SK-N-SH treated with all-trans-retinoic acid at 6 μM for 48 hours (cell line): ENCODE results near the gene HOXD3.

Experiments
- ATAC-seq: fragments of 200-7000 bp; cut with Tn5 transposase; 3 replicates; pipeline ENCODE4 v1.9.1; 2020; ENCODE audit warnings: mild to moderate bottlenecking, moderate library complexity
- ARNTL ChIP-seq: fragments of 450-650 bp; formaldehyde crosslinking; IDR thresholded peaks from 2 replicates; pipeline ENCODE4 v1.5.0; 2020; ENCODE audit warnings: low read depth, mild to moderate bottlenecking, moderate library complexity, borderline replicate concordance
- BACH2 ChIP-seq: fragments of 250-450 bp; sonication (Bioruptor Pico); IDR thresholded peaks from 2 replicates; pipeline ENCODE4 v1.9.0; 2021; ENCODE audit warnings: mild to moderate bottlenecking, borderline replicate concordance
- CREB5 ChIP-seq: fragments of 250-450 bp; sonication (Bioruptor Pico); IDR thresholded peaks from 2 replicates; pipeline ENCODE4 v1.5.1; 2020; ENCODE audit warnings: low read depth, mild to moderate bottlenecking, moderate library complexity
- CSDC2 ChIP-seq: fragments of 250-450 bp; sonication (Bioruptor Pico); IDR thresholded peaks from 2 replicates; pipeline ENCODE4 v1.5.0; 2020; ENCODE audit warnings: mild to moderate bottlenecking, moderate library complexity
- GLIS3 ChIP-seq: fragments of 250-450 bp; sonication (Bioruptor Pico); IDR thresholded peaks from 2 replicates; pipeline ENCODE4 v1.5.0; 2020; ENCODE audit warnings: mild to moderate bottlenecking, moderate library complexity
- ISL1 ChIP-seq: fragments of 250-450 bp; sonication (Bioruptor Pico); IDR thresholded peaks from 2 replicates; pipeline ENCODE4 v2.1.2; 2022; ENCODE audit warnings: mild to moderate bottlenecking, moderate library complexity
- OSR1 ChIP-seq: fragments of 250-450 bp; sonication (Bioruptor Pico); IDR thresholded peaks from 2 replicates; pipeline ENCODE4 v1.8.0; 2022; ENCODE audit warnings: moderate library complexity, mild to moderate bottlenecking, inconsistent platforms
- PATZ1 ChIP-seq: fragments of 250-450 bp; sonication (Bioruptor Pico); IDR thresholded peaks from 2 replicates; pipeline ENCODE4 v1.8.0; 2020; ENCODE audit warnings: mild to moderate bottlenecking, moderate library complexity, borderline replicate concordance
- PPARA ChIP-seq: fragments of 250-450 bp; sonication (Bioruptor Pico); IDR thresholded peaks from 2 replicates; pipeline ENCODE4 v1.5.0; 2020; ENCODE audit warnings: mild to moderate bottlenecking, borderline replicate concordance
- TOX ChIP-seq: fragments of 250-450 bp; sonication (Bioruptor Pico); IDR thresholded peaks from 2 replicates; pipeline ENCODE4 v1.8.0; 2021; ENCODE audit warnings: mild to moderate bottlenecking, moderate library complexity, borderline replicate concordance
- ZC3H10 ChIP-seq: fragments of 250-450 bp; sonication (Bioruptor Pico); IDR thresholded peaks from 2 replicates; pipeline ENCODE4 v1.5.1; 2021; ENCODE audit warnings: mild to moderate bottlenecking, moderate library complexity
- ZFP3 ChIP-seq: fragments of 250-450 bp; sonication (Bioruptor Pico); IDR thresholded peaks from 2 replicates; pipeline ENCODE4 v1.5.0; 2020; ENCODE audit warnings: mild to moderate bottlenecking, moderate library complexity
- ZFP30 ChIP-seq: fragments of 450-650 bp; formaldehyde crosslinking; IDR thresholded peaks from 2 replicates; pipeline ENCODE4 v1.5.0; 2022; ENCODE audit warnings: mild to moderate bottlenecking, moderate library complexity
- ZNF565 ChIP-seq: fragments of 450-650 bp; formaldehyde crosslinking; conservative IDR thresholded peaks from 2 replicates; pipeline ENCODE4 v1.5.0; 2020; ENCODE audit warnings: low read depth, mild to moderate bottlenecking, moderate library complexity
- ZNF70 ChIP-seq: fragments of 450-650 bp; formaldehyde crosslinking; IDR thresholded peaks from 2 replicates; pipeline ENCODE4 v1.5.0; 2020; ENCODE audit warnings: mild to moderate bottlenecking, moderate library complexity
- ZNF8 ChIP-seq: fragments of 450-650 bp; formaldehyde crosslinking; IDR thresholded peaks from 2 replicates; pipeline ENCODE4 v1.5.0; 2020; ENCODE audit warnings: mild to moderate bottlenecking, moderate library complexity
- TF ChIP-seq, protein P1 (sequence below): fragments of 250-450 bp; sonication (Bioruptor Pico); IDR thresholded peaks from 2 replicates; pipeline ENCODE4 v1.8.0; 2021; ENCODE audit warnings: low read depth, mild to moderate bottlenecking, moderate library complexity, borderline replicate concordance
- TF ChIP-seq, protein P2 (sequence below): fragments of 250-450 bp; sonication (Bioruptor Pico); IDR thresholded peaks from 2 replicates; pipeline ENCODE4 v1.5.0; 2020; ENCODE audit warnings: mild to moderate bottlenecking, moderate library complexity
- TF ChIP-seq, protein P3 (sequence below): fragments of 250-450 bp; sonication (Bioruptor Pico); IDR thresholded peaks from 2 replicates; pipeline ENCODE4 v1.5.1; 2021; ENCODE audit warnings: mild to moderate bottlenecking, moderate library complexity

Gene HOXD3

GRCh38 chr2:176163672-176164056, 6.6 kb downstream of the HOXD3 start:
- no peak for ATAC-seq
- TF ChIP-seq ISL1 (CRISPR knock-in tag) (no peak), ZNF565 (CRISPR knock-in tag) (no peak), CSDC2 (CRISPR knock-in tag) (no peak), ZC3H10 (CRISPR knock-in tag) (no peak), ZNF8 (no peak), ARNTL (CRISPR knock-in tag) (no peak)
- TF ChIP-seq, protein P1, sequence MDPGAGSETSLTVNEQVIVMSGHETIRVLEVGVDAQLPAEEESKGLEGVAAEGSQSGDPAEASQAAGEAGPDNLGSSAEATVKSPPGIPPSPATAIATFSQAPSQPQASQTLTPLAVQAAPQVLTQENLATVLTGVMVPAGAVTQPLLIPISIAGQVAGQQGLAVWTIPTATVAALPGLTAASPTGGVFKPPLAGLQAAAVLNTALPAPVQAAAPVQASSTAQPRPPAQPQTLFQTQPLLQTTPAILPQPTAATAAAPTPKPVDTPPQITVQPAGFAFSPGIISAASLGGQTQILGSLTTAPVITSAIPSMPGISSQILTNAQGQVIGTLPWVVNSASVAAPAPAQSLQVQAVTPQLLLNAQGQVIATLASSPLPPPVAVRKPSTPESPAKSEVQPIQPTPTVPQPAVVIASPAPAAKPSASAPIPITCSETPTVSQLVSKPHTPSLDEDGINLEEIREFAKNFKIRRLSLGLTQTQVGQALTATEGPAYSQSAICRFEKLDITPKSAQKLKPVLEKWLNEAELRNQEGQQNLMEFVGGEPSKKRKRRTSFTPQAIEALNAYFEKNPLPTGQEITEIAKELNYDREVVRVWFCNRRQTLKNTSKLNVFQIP = no peak

- no peak for ATAC-seq
- TF ChIP-seq BACH2 (CRISPR knock-in tag) = no peak
- TF ChIP-seq GLIS3 (CRISPR knock-in tag) = no peak
- TF ChIP-seq ZFP3 (CRISPR knock-in tag) = no peak
- no peak for TF ChIP-seq ZNF8
- no peak for TF ChIP-seq ARNTL (CRISPR knock-in tag)
- TF ChIP-seq ISL1 (CRISPR knock-in tag) = no peak
- TF ChIP-seq ZNF70 (CRISPR knock-in tag) = no peak
- TF ChIP-seq, protein P2, sequence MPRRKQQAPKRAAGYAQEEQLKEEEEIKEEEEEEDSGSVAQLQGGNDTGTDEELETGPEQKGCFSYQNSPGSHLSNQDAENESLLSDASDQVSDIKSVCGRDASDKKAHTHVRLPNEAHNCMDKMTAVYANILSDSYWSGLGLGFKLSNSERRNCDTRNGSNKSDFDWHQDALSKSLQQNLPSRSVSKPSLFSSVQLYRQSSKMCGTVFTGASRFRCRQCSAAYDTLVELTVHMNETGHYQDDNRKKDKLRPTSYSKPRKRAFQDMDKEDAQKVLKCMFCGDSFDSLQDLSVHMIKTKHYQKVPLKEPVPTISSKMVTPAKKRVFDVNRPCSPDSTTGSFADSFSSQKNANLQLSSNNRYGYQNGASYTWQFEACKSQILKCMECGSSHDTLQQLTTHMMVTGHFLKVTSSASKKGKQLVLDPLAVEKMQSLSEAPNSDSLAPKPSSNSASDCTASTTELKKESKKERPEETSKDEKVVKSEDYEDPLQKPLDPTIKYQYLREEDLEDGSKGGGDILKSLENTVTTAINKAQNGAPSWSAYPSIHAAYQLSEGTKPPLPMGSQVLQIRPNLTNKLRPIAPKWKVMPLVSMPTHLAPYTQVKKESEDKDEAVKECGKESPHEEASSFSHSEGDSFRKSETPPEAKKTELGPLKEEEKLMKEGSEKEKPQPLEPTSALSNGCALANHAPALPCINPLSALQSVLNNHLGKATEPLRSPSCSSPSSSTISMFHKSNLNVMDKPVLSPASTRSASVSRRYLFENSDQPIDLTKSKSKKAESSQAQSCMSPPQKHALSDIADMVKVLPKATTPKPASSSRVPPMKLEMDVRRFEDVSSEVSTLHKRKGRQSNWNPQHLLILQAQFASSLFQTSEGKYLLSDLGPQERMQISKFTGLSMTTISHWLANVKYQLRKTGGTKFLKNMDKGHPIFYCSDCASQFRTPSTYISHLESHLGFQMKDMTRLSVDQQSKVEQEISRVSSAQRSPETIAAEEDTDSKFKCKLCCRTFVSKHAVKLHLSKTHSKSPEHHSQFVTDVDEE = no peak
- TF ChIP-seq ZNF565 (CRISPR knock-in tag) = no peak
- TF ChIP-seq TOX (CRISPR knock-in tag) = no peak
- TF ChIP-seq, protein P1 = no peak
- TF ChIP-seq PPARA = no peak
- TF ChIP-seq CREB5 (CRISPR knock-in tag) = no peak
- no peak for TF ChIP-seq OSR1
- TF ChIP-seq, protein P3, sequence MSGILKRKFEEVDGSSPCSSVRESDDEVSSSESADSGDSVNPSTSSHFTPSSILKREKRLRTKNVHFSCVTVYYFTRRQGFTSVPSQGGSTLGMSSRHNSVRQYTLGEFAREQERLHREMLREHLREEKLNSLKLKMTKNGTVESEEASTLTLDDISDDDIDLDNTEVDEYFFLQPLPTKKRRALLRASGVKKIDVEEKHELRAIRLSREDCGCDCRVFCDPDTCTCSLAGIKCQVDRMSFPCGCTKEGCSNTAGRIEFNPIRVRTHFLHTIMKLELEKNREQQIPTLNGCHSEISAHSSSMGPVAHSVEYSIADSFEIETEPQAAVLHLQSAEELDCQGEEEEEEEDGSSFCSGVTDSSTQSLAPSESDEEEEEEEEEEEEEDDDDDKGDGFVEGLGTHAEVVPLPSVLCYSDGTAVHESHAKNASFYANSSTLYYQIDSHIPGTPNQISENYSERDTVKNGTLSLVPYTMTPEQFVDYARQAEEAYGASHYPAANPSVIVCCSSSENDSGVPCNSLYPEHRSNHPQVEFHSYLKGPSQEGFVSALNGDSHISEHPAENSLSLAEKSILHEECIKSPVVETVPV (CRISPR knock-in tag) = no peak
- TF ChIP-seq PATZ1 (CRISPR knock-in tag) = no peak
- no peak for TF ChIP-seq ZC3H10 (CRISPR knock-in tag)
Observed at GRCh38 chr2:176164201-176164600, 7.1 kb downstream of the HOXD3 start.

- ATAC-seq = no peak
- TF ChIP-seq ISL1 (CRISPR knock-in tag) (no peak), ZFP30 (no peak), PATZ1 (CRISPR knock-in tag) (no peak), ZNF565 (CRISPR knock-in tag) (no peak), GLIS3 (CRISPR knock-in tag) (no peak), OSR1 (no peak)
- TF ChIP-seq, protein P3 (CRISPR knock-in tag) = no peak
Observed at GRCh38 chr2:176164611-176165369, 7.7 kb downstream of the HOXD3 start.
